Neural crest cell (in vitro differentiated cells): ENCODE results near the gene DENND1A. TPM values are rescaled to one million over a fixed set of nuclear protein-coding genes. Genes with fewer than 3 reads are reported as not detected.

Source experiments
- DNase-seq: peaks from one replicate; pipeline ENCODE4 v3.0.0; 2021; ENCODE audit warnings: low read depth, mixed read lengths, low spot score
- H3K27ac Mint-ChIP-seq: one replicate; pipeline ENCODE4 v1.8.0; 2021; ENCODE audit warnings: mild to moderate bottlenecking, mixed read lengths; ENCODE audit not compliant: unreplicated experiment
- H3K27me3 Mint-ChIP-seq: 2 replicates; pipeline ENCODE4 v1.8.0; 2021; ENCODE audit warnings: low read depth, mild to moderate bottlenecking, mixed read lengths
- H3K36me3 Mint-ChIP-seq: 2 replicates; pipeline ENCODE4 v1.8.0; 2021; ENCODE audit warnings: low read depth, mild to moderate bottlenecking, mixed read lengths
- H3K4me1 Mint-ChIP-seq: 2 replicates; pipeline ENCODE4 v1.8.0; 2021; ENCODE audit warnings: mixed read lengths
- H3K4me3 Mint-ChIP-seq: one replicate; pipeline ENCODE4 v1.8.0; 2021; ENCODE audit warnings: mild to moderate bottlenecking, mixed read lengths
- H3K9me3 Mint-ChIP-seq: 2 replicates; pipeline ENCODE4 v1.8.0; 2021; ENCODE audit warnings: mixed read lengths
- total RNA-seq: library from RNA; stranded (reverse); gene quantifications from 2 replicates; pipeline ENCODE4 v1.2.1, GENCODE V29; 2021
- TF ChIP-seq, protein P1 (sequence below): fragments of 200-600 bp; sonication (generic); conservative IDR thresholded peaks from 2 replicates; pipeline ENCODE4 v1.5.0; 2021; ENCODE audit warnings: antibody characterized with exemption, mild to moderate bottlenecking

Gene DENND1A
- total RNA-seq, 1 donor from 2014 or later: 17.8 TPM

DNA sequence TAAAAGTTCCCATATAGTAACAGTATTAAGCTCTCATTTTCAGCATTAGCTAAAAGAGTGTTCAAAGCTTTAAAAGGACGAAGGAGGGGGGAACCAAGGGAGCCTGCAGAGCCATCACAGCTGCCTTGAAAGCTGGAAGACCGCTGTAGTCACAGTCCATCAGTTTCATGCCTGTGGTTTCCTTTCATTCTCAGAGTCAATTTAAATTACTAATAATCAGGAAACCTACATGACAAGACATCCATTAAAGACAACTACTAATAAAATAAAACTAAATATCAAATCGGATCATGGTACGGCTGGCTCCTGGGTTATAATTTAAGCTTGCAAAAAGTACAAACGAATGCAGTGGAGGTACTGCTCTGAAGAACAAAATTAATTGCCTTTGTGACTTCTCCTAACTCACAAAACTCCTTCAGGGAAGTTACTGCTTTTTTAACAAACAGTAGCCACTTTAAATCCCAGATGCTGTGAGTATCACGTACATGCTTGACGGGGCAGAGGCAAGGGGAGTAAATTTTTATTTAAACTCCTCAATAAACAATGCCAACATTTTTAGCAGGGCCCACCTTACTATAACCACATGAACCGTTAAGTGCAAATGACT, 213.5 kb downstream of the DENND1A start:
- Mint-ChIP-seq H3K4me1 (no peaks in the 10 kb centered on the region), H3K9me3 (peaks cover 6% of the 10 kb centered on the region), H3K36me3 (peaks cover 14% of the 10 kb centered on the region), H3K4me3 (no peak overlapping the region), H3K27ac (no peak overlapping the region), H3K27me3 (no peaks in the 10 kb centered on the region)
- no peak for DNase-seq
- TF ChIP-seq, protein P1, sequence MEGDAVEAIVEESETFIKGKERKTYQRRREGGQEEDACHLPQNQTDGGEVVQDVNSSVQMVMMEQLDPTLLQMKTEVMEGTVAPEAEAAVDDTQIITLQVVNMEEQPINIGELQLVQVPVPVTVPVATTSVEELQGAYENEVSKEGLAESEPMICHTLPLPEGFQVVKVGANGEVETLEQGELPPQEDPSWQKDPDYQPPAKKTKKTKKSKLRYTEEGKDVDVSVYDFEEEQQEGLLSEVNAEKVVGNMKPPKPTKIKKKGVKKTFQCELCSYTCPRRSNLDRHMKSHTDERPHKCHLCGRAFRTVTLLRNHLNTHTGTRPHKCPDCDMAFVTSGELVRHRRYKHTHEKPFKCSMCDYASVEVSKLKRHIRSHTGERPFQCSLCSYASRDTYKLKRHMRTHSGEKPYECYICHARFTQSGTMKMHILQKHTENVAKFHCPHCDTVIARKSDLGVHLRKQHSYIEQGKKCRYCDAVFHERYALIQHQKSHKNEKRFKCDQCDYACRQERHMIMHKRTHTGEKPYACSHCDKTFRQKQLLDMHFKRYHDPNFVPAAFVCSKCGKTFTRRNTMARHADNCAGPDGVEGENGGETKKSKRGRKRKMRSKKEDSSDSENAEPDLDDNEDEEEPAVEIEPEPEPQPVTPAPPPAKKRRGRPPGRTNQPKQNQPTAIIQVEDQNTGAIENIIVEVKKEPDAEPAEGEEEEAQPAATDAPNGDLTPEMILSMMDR: no peak

- Mint-ChIP-seq H3K9me3 (peaks cover under 1% of the 10 kb centered on the region), H3K4me3 (no peak overlapping the region), H3K4me1 (no peaks in the 10 kb centered on the region), H3K27ac (no peak overlapping the region), H3K36me3 (peaks cover 5% of the 10 kb centered on the region), H3K27me3 (no peaks in the 10 kb centered on the region)
- TF ChIP-seq, protein P1: no peak
- no peak for DNase-seq
Measured at GRCh38 chr9:123715258-123715657, 214.7 kb downstream of the DENND1A start.

DNA sequence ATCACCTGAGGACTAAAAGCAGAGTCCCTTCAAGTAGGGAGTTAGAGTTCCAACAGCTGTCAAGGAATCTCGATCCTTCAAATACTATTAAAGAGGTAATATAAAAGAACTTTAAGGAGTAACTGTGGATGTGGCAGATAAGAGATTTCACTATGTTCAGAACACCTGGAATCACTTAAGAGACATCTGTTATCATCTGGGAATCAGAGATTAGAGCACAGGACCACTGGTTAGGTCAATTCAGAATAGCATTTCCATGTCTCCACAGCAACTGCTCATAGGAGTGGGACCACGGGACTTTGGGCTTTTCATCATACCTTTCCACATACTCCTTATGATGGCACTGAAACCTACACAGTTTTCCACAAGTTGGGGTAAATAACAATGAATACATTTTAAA, 216.6 kb downstream of the DENND1A start:
- TF ChIP-seq, protein P1: no peak
- no peaks in the 10 kb centered on the region for H3K4me1 Mint-ChIP-seq
- H3K36me3 Mint-ChIP-seq: no peaks in the 10 kb centered on the region
- DNase-seq: no peak
- H3K4me3 Mint-ChIP-seq: no peak overlapping the region
- H3K27ac Mint-ChIP-seq: no peak overlapping the region
- H3K9me3 Mint-ChIP-seq: no peaks in the 10 kb centered on the region
- no peaks in the 10 kb centered on the region for H3K27me3 Mint-ChIP-seq

DNA sequence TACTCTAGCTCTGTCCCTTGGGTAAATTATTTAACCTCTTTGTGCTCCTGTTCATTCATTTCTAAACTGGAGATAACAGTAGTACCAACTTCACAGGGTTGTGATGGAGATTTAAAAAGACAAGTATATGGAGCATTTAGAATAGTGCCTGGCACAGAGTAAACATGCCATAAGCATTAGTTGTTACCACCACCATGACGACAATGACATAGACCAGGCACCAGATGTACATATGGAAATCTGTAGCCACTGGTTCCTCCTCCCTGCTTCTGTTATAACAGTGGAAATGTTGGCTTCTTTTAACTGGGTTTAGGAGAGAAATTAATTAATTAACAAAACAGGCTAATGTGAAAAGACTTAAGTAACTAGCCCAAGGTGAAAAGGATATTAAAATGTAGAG, 217.5 kb downstream of the DENND1A start:
- H3K9me3 Mint-ChIP-seq: no peaks in the 10 kb centered on the region
- no peak overlapping the region for H3K27ac Mint-ChIP-seq
- DNase-seq: no peak
- no peaks in the 10 kb centered on the region for H3K36me3 Mint-ChIP-seq
- H3K27me3 Mint-ChIP-seq: no peaks in the 10 kb centered on the region
- H3K4me1 Mint-ChIP-seq: no peaks in the 10 kb centered on the region
- H3K4me3 Mint-ChIP-seq: no peak overlapping the region
- TF ChIP-seq, protein P1: no peak

DNA sequence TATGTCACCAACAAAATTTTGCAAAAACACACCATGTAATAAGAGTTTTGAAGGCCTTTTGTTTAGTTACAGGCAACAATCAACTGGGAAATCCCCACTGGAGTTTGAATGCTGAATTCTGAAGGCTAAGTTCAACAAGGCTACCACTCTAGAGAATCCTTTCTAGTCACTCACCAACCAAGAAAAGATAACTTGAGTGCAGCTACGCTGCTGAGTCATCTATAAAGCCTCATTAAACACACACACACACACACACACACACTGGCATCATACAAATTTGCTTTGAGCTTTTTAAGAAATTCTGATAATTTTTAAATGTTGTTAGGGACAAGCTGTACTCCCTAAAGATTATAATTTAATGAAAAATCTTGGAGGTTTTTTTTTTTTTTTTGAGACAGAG, 219.6 kb downstream of the DENND1A start:
- Mint-ChIP-seq H3K4me1 (no peaks in the 10 kb centered on the region), H3K27ac (no peak overlapping the region), H3K36me3 (no peaks in the 10 kb centered on the region), H3K4me3 (no peak overlapping the region), H3K27me3 (no peaks in the 10 kb centered on the region), H3K9me3 (peaks cover 3% of the 10 kb centered on the region)
- TF ChIP-seq, protein P1: no peak
- DNase-seq: no peak
